ENCODE data around the gene PXDN. TPM values are rescaled to one million over a fixed set of nuclear protein-coding genes. Genes with fewer than 3 reads are reported as not detected.
"Not testable (repeated sequence)": the region's sequence is repeated elsewhere in the genome, so short reads cannot be mapped to it uniquely, and the experiment has no call there.

PXDN gene
- total RNA-seq, 2 donors from 2014 or later = not detected

- not testable (repeated sequence) for H3K4me3 Mint-ChIP-seq; H3K9me3 Mint-ChIP-seq; H3K27me3 Mint-ChIP-seq; H3K4me1 Mint-ChIP-seq; H3K27ac Mint-ChIP-seq; ATAC-seq (replicated peaks); H3K36me3 Mint-ChIP-seq (ENCODE audit: low read depth)
Measured at GRCh38 chr2:1706089-1706841, 38.0 kb downstream of the PXDN start.

GRCh38 chr2:1705557-1706076 lies 38.7 kb downstream of the PXDN start:
- ATAC-seq (replicated peaks) = no peak
- H3K27ac Mint-ChIP-seq = no peak overlapping the region
- no peaks in the 10 kb centered on the region for H3K36me3 Mint-ChIP-seq (ENCODE audit: low read depth)
- no peak overlapping the region for H3K4me3 Mint-ChIP-seq
- no peaks in the 10 kb centered on the region for H3K4me1 Mint-ChIP-seq
- H3K9me3 Mint-ChIP-seq = no peaks in the 10 kb centered on the region
- peaks cover 3% of the 10 kb centered on the region for H3K27me3 Mint-ChIP-seq

GRCh38 chr2:1704631-1705556 lies 39.4 kb downstream of the PXDN start:
- no peak overlapping the region for H3K27ac Mint-ChIP-seq
- H3K9me3 Mint-ChIP-seq = no peaks in the 10 kb centered on the region
- no peaks in the 10 kb centered on the region for H3K36me3 Mint-ChIP-seq (ENCODE audit: low read depth)
- H3K4me1 Mint-ChIP-seq = no peaks in the 10 kb centered on the region
- peaks cover 3% of the 10 kb centered on the region for H3K27me3 Mint-ChIP-seq
- ATAC-seq (replicated peaks) = no peak
- H3K4me3 Mint-ChIP-seq = no peak overlapping the region

- Mint-ChIP-seq H3K36me3 (ENCODE audit: low read depth) (no peaks in the 10 kb centered on the region), H3K4me3 (no peak overlapping the region), H3K9me3 (no peaks in the 10 kb centered on the region), H3K4me1 (no peaks in the 10 kb centered on the region), H3K27me3 (no peaks in the 10 kb centered on the region), H3K27ac (no peak overlapping the region)
- ATAC-seq (replicated peaks) = no peak
Measured at GRCh38 chr2:1702186-1702565, 42.1 kb downstream of the PXDN start.

GRCh38 chr2:1701556-1702185 lies 42.6 kb downstream of the PXDN start:
- Mint-ChIP-seq H3K4me3 (no peak overlapping the region), H3K27me3 (no peaks in the 10 kb centered on the region), H3K4me1 (no peaks in the 10 kb centered on the region), H3K27ac (no peak overlapping the region), H3K9me3 (peaks cover under 1% of the 10 kb centered on the region), H3K36me3 (ENCODE audit: low read depth) (no peaks in the 10 kb centered on the region)
- no peak for ATAC-seq (replicated peaks)

GRCh38 chr2:1701020-1701419 lies 43.3 kb downstream of the PXDN start:
- H3K9me3 Mint-ChIP-seq = peaks cover 7% of the 10 kb centered on the region

GRCh38 chr2:1700427-1700826 lies 43.9 kb downstream of the PXDN start:
- not testable (repeated sequence) for ATAC-seq (replicated peaks); H3K36me3 Mint-ChIP-seq (ENCODE audit: low read depth)

More at GRCh38 chr2:1701020-1701419, 43.3 kb downstream of the PXDN start:
- H3K27ac Mint-ChIP-seq = no peak overlapping the region
- H3K27me3 Mint-ChIP-seq = no peaks in the 10 kb centered on the region
- H3K4me1 Mint-ChIP-seq = no peaks in the 10 kb centered on the region
- no peaks in the 10 kb centered on the region for H3K36me3 Mint-ChIP-seq (ENCODE audit: low read depth)
- no peak overlapping the region for H3K4me3 Mint-ChIP-seq
- ATAC-seq (replicated peaks) = no peak

GRCh38 chr2:1698188-1698945 lies 45.9 kb downstream of the PXDN start:
- Mint-ChIP-seq H3K27me3 (no peaks in the 10 kb centered on the region), H3K27ac (no peak overlapping the region), H3K4me3 (no peak overlapping the region), H3K36me3 (ENCODE audit: low read depth) (no peaks in the 10 kb centered on the region), H3K4me1 (no peaks in the 10 kb centered on the region), H3K9me3 (peaks cover 7% of the 10 kb centered on the region)
- no peak for ATAC-seq (replicated peaks)

More at GRCh38 chr2:1700427-1700826, 43.9 kb downstream of the PXDN start:
- H3K27me3 Mint-ChIP-seq, H3K4me1 Mint-ChIP-seq, H3K27ac Mint-ChIP-seq, H3K4me3 Mint-ChIP-seq, H3K9me3 Mint-ChIP-seq: not testable (repeated sequence)

- Mint-ChIP-seq H3K36me3 (ENCODE audit: low read depth) (no peaks in the 10 kb centered on the region), H3K9me3 (peaks cover 7% of the 10 kb centered on the region), H3K4me3 (no peak overlapping the region), H3K27me3 (no peaks in the 10 kb centered on the region), H3K27ac (no peak overlapping the region), H3K4me1 (no peaks in the 10 kb centered on the region)
- ATAC-seq (replicated peaks) = no peak
Measured at GRCh38 chr2:1697601-1698000, 46.7 kb downstream of the PXDN start.

GRCh38 chr2:1696472-1696871 lies 47.8 kb downstream of the PXDN start:
- Mint-ChIP-seq H3K4me1 (no peaks in the 10 kb centered on the region), H3K36me3 (ENCODE audit: low read depth) (no peaks in the 10 kb centered on the region), H3K4me3 (no peak overlapping the region), H3K27ac (no peak overlapping the region), H3K27me3 (no peaks in the 10 kb centered on the region), H3K9me3 (peaks cover 7% of the 10 kb centered on the region)
- no peak for ATAC-seq (replicated peaks)

- ATAC-seq (replicated peaks) = no peak
- no peak overlapping the region for H3K4me3 Mint-ChIP-seq
- no peak overlapping the region for H3K27ac Mint-ChIP-seq
- no peaks in the 10 kb centered on the region for H3K27me3 Mint-ChIP-seq
- peaks cover 7% of the 10 kb centered on the region for H3K9me3 Mint-ChIP-seq
- no peaks in the 10 kb centered on the region for H3K4me1 Mint-ChIP-seq
- no peaks in the 10 kb centered on the region for H3K36me3 Mint-ChIP-seq (ENCODE audit: low read depth)
Measured at GRCh38 chr2:1694371-1695271, 49.7 kb downstream of the PXDN start.

- Mint-ChIP-seq H3K9me3 (peaks cover 7% of the 10 kb centered on the region), H3K27me3 (no peaks in the 10 kb centered on the region), H3K27ac (no peak overlapping the region), H3K36me3 (ENCODE audit: low read depth) (no peaks in the 10 kb centered on the region), H3K4me1 (no peaks in the 10 kb centered on the region), H3K4me3 (no peak overlapping the region)
- ATAC-seq (replicated peaks) = no peak
Measured at GRCh38 chr2:1693723-1694122, 50.6 kb downstream of the PXDN start.

GRCh38 chr2:1692342-1692741 lies 52.0 kb downstream of the PXDN start:
- ATAC-seq (replicated peaks) = no peak
- no peak overlapping the region for H3K4me3 Mint-ChIP-seq
- H3K9me3 Mint-ChIP-seq = peaks cover 7% of the 10 kb centered on the region
- H3K36me3 Mint-ChIP-seq (ENCODE audit: low read depth) = no peaks in the 10 kb centered on the region
- H3K27ac Mint-ChIP-seq = no peak overlapping the region
- H3K4me1 Mint-ChIP-seq = no peaks in the 10 kb centered on the region
- no peaks in the 10 kb centered on the region for H3K27me3 Mint-ChIP-seq
